ENCODE data around the gene RCN2.
"Not testable (repeated sequence)": the region's sequence is repeated elsewhere in the genome, so short reads cannot be mapped to it uniquely, and the experiment has no call there.

The RCN2 gene, protein sequence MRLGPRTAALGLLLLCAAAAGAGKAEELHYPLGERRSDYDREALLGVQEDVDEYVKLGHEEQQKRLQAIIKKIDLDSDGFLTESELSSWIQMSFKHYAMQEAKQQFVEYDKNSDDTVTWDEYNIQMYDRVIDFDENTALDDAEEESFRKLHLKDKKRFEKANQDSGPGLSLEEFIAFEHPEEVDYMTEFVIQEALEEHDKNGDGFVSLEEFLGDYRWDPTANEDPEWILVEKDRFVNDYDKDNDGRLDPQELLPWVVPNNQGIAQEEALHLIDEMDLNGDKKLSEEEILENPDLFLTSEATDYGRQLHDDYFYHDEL

DNA sequence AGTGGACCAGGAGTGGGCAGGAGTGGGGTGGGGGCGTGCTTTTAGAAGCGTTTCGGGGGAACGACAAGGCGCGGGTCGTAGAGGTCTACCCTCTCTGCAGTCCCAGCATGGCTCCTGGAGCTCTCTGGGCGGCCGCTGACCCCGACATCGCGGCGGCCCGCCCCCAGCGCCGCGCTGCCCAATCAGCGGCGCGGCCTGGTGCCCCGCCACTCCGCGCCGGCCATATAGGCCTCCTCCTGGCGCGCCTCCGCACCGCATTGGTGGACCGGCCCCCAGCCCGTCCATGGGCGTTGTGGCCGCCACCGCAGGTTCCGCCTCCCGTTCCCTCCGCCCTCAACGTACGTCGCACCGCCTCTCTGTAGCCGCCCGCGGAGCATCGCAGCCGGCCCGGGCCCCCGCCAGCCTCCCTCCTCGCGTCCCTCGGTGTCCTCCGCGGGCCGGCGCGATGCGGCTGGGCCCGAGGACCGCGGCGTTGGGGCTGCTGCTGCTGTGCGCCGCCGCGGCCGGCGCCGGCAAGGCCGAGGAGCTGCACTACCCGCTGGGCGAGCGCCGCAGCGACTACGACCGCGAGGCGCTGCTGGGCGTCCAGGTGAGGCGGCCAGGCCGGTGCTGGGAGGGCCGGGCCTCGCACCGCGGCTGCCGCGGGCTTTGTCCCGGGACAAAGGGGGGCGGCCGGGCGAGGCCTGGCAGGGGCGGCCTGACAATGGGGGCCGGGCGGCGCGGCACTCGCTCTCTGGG lies at the start of gene RCN2:
TSS of gene RCN2 (plus strand) at position 353 of the 738 bp plus-strand sequence. CDS start at position 446, 93 bp downstream.
- peak; percentile 96 for DNase-seq (ENCODE audit: low read depth, low spot score)

DNA sequence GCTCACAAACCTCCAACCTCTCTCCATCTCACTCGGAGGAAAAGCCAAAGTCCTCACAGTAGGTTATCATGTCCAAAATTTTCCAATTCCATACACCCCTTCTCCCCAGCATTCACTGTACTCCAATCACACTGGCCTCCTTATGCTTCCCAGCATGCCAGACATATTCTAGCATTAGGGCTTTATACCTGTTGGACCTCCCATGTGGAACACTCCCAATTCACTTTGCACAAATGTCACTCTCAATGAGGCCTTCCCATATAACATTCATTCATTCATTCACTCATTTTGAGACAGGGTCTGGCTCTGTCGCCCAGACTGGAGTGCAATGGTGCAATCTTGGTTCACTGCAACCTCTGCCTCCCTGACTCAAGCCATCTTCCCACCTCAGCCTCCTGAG lies 46.3 kb upstream of the RCN2 start:
- no peak for DNase-seq (ENCODE audit: low read depth, low spot score)

DNA sequence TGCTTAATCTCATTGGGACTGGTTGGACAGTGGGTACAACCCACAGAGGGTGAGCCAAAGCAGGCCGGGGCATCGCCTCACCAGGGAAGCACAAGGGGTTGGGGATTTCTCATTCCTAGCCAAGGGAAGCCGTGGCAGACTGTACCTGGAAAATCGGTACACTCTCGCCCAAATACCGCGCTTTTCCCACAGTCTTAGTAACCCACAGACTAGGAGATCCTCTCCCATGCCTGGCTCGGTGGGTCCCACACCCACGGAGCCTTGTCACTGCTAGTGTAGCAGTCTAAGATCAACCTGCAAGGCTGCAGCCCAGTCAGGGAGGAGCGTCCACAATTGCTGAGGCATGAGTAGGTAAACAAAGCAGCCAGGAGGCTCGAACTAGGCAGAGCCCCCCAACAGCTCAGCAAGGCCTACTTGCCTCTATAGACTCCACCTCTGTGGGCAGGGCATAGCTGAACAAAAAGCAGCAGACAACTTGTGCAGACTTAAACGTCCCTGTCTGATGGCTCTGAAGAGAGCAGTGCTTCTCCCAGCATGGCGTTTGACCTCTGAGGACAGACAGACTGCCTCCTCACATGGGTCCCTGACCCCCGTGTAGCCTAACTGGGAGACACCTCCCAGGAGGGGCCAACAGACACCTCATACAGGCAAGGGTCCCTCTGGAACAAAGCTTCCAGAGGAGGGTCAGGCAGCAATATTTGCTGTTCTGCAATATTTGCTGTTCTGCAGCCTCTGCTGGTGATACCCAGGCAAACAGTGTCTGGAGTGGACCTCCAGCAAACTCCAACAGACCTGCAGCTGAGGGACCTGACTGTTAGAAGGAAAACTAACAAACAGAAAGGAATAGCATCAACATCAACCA lies 44.0 kb upstream of the RCN2 start:
- not testable (repeated sequence) for DNase-seq (ENCODE audit: low read depth, low spot score)

DNA sequence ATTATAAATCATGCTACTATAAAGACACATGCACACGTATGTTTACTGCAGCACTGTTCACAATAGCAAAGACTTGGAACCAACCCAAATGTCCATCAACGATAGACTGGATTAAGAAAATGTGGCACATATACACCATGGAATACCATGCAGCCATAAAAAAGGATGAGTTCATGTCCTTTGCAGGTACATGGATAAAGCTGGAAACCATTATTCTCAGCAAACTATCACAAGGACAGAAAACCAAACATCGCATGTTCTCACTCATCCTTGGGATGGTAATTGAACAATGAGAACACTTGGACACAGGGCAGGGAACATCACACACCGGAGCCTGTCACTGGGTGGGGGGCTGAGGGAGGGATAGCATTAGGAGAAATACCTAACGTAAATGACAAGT lies 38.7 kb upstream of the RCN2 start:
- not testable (repeated sequence) for DNase-seq (ENCODE audit: low read depth, low spot score)

DNA sequence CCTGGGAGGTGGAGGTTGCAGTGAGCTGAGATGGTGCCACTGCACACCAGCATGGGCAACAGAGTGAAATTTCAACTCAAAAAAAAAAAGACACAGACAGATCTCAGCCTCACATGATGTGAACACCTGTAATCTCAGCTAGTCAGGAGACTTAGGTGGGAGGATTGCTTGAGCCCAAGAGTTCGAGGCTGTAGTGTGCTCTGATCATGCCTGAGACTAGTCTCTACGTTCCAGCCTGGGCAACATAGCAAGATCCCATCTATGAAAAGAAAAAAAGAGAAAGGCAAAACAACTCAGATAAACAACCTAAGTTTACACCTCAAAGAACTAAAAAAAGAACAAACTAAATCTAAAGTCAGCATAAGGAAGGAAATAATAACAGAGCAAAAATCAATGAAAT lies 37.4 kb upstream of the RCN2 start:
- no peak for DNase-seq (ENCODE audit: low read depth, low spot score)

DNA sequence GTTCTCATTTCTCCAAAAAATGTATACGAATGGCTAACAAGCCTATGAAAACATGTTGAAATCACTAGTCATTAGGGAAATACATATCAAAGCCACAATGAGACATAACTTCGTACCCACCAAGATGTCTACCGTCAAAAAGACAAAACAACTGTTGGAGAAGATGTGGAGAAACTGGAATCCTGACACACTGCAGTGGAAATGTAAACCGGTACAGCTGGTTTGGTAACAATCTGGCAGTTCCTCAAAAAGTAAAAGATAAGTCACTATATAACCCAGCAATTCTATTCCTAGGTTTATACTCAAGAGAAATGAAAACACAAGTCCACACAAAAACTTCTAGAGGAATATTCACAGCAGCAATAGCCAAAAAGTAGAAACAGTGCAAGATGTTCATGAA lies 33.4 kb upstream of the RCN2 start:
- no peak for DNase-seq (ENCODE audit: low read depth, low spot score)

DNA sequence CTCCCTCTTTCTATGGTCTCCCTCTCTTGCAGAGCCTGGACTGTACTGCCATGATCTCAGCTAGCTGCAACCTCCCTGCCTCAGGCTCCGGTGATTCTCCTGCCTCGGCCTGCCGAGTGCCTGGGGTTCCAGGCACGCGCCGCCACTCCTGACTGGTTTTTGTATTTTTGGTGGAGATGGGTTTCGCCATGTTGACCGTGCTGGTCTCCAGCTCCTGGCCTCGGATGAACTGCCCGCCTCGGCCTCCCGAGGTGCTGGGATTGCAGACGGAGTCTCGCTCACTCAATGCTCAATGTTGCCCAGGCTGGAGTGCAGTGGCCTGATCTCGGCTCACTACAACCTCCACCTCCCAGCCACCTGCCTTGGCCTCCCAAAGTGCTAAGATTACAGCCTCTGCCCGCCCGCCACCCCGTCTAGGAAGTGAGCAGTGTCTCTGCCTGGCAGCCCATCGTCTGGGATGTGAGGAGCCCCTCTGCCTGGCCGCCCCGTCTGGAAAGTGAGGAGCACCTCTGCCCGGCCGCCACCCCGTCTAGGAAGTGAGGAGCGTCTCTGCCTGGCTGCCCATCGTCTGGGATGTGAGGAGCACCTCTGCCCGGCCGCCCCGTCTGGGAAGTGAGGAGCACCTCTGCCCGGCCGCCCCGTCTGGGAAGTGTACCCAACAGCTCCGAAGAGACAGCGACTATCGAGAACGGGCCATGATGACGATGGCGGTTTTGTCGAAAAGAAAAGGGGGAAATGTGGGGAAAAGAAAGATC lies 32.2 kb upstream of the RCN2 start:
- not testable (repeated sequence) for DNase-seq (ENCODE audit: low read depth, low spot score)

DNA sequence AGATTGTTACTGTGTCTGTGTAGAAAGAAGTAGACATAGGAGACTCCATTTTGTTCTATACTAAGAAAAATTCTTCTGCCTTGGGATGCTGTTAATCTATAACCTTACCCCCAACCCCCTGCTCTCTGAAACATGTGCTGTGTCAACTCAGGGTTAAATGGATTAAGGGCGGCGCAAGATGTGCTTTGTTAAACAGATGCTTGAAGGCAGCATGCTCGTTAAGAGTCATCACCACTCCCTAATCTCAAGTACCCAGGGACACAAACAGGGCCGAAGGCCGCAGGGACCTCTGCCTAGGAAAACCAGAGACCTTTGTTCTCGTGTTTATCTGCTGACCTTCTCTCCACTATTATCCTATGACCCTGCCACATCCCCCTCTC lies 31.6 kb upstream of the RCN2 start:
- not testable (repeated sequence) for DNase-seq (ENCODE audit: low read depth, low spot score)

DNA sequence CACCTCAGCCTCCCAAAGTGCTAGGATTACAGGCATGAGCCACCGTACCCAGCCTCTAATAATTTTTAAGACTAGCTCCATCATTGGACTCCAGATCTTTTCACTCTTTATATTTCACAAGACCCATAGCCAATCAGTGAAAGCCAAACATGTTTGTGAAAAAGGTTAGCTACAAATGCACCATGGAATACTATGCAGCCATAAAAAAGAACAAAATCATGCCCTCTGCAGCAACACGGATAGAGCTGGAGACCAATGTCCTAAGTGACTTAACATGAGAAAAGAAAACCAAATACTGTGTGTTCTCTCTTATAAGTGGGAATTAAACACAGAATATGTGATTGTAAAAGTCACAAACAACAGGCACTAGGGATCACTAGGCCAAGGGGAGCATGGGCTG lies 29.6 kb upstream of the RCN2 start:
- no peak for DNase-seq (ENCODE audit: low read depth, low spot score)

DNA sequence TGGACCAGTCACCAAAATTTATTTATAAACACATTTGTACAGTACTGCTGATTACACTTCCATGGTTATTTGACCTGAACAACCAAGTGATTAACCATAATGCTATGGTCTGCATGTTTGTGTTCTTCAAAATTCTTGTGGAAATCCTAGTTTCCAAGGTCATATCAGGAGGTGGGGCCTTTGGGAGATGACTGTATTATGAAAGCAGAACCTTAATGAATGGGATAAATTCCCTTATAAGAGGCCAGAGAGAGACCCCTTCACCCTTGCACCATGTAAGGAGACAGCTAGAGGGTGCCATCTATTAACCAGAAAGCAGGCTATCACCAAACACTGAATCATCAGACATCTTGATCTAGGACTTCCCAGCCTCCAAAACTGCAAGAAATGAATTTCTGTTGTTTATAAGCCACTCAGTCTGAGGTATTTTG lies 28.3 kb upstream of the RCN2 start:
- DNase-seq (ENCODE audit: low read depth, low spot score): no peak

DNA sequence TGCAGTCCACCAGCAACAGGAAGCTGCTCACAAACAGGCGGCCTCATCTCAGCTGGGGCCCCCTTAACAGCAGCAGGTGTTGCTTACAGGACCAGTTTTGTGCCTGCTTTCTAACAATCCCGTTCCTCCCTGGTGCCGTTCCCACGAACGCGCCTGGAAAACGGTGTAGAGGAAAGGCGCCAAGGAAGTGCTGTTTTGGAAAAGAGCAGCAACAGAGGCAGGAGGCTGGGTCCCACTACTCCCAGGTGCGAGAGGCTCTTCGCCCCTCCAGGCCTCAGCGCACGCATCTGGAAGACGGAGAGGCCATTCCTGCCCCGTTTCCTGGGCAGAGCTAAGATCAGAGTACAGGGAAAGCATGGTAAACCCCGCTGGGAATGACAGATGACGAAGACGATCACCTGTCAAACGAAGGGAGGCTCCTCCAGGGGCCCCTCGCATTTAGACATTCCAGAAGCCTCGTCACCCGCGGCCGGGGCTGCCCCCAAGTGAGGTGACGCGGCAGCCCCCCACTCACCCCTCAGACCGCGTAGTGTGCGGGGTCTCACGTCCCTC lies 27.0 kb upstream of the RCN2 start:
- DNase-seq (ENCODE audit: low read depth, low spot score): peak; percentile 72

DNA sequence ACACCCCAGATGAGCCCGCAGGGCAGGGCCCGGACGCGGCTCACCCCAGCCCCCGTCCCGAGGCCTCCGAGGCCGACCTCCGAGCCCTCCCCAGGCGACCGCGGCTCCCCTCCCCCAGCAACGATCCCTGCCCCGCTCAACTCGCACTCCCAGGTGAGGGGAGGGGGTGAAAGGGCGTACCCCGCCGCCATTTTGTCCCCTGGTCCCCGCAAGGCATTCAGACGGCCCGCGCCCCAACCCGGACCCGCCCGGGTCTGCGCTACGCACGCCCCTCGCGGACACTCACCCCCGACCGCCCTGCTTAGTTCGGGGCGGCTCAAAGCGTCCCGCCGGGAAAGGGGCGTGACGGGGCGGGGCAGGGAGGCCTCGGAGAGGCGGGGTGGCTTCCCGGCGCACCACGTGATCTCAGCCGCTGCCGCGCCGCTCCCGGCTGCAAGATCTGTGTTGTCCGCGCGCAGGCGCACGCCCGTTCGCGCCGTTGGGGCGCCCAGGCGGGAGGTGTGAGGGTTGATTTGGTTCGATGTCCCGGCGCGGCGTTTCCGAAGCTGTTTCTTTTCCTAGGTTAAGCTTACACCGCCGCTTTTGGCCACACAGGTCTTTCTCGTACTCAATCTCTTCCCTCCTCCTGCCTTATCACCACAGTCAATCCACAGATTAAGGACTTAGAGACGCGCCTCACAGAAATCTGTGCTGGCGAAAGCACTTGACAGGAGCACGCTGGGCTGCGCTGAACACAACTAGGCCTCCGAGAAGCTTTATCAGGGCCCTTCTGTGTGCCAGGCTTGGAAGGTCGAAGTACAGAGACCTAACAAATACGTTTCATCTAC lies 26.3 kb upstream of the RCN2 start, which contains the start of gene SCAPER:
TSS of gene SCAPER (minus strand) at position 328 of the 827 bp plus-strand sequence. CDS start 21,523 bp downstream, outside the sequence.
- DNase-seq (ENCODE audit: low read depth, low spot score): peak; percentile 93

DNA sequence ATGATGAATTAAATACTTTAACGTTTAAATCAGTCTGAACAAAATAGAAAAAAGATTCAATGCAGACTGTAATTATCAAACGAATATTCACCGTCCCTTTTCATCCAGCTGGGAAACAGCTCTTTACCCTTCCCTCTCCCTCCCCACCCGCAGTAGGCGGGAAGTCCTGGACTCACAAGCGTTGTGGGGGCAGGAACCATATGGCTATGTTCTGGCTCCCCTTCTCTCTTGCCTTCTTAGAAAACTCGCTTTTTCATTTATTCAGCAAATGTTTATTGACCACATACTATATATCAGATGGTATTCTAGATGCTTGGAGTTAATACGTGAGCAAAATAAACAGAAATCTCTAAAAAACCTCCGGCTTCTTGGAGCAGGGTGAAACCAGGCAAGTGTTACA lies 25.7 kb upstream of the RCN2 start:
- no peak for DNase-seq (ENCODE audit: low read depth, low spot score)

DNA sequence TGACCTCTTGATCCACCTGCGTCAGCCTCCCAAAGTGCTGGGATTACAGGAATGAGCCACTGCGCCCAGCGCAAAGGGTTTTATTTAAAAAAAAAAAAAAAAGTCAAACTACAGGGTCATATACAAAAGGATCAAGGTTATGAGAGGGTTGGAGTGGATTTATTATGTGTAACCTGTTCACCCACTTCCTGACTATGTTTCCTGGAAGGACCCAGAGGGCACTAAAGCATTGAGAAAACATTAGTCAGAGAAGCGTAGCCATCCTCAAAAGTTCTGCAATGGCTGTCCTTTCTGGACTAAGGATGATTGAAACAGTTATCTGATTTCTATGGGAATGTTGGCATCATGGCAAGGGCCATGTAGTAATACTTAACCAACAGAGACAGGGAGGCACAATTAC lies 19.1 kb upstream of the RCN2 start:
- DNase-seq (ENCODE audit: low read depth, low spot score): no peak

DNA sequence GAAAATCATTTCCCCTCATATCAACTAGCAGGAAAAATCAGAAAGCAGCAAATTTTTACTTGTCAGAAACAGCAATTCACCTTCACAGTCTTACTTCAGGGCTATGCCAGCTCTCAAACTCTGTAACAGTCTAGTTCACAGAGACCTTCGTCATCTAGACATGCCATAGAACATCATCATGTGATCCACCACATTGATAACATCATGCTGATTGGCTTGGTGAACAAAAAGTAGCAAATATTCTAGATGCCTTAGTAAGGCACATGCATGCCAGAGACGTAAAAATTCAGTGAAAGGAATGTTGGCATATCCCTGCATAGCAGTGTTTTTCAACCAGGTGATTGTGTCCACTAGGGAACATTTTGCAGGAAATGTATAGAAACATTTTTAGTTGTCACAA lies 17.8 kb upstream of the RCN2 start:
- no peak for DNase-seq (ENCODE audit: low read depth, low spot score)

DNA sequence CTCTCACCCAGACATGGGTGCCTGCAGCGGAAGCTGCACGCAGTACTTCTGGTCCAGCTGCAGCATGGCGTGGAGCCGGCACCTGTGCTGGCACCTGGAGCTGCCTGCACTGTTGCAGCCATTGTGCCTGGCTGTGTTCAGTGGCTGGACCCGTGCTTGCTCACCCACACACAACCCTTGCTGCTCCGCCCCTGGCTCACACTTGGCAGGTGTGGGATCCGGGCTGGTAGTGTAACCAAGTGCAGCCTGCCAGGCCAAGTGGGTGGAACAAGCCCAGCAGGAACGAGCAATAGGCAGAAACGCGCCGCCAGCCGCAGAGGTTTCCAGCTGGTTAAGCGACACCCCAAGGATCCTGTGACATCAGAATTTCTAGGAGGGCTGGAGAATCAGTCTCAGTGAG lies 15.2 kb upstream of the RCN2 start:
- no peak for DNase-seq (ENCODE audit: low read depth, low spot score)

DNA sequence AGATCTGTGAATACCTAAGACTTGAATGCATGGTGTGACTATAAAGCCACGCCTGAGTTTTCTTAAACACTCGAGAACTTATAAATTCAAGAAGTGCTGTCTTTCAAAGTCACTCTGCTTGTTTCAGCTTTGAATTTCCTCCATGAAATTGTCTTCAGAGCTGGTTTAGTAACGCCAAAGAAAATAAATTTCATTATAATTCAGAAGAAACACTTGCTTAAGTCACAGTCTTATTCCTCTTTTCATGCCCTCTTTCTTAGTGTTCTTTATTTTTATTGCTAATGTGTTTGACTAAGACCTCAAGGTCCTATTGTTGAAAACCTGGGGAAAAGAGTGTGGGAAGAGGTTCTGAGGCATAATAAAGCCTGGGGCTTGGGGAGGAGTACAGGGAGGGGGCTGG lies 3.3 kb upstream of the RCN2 start:
- no peak for DNase-seq (ENCODE audit: low read depth, low spot score)

DNA sequence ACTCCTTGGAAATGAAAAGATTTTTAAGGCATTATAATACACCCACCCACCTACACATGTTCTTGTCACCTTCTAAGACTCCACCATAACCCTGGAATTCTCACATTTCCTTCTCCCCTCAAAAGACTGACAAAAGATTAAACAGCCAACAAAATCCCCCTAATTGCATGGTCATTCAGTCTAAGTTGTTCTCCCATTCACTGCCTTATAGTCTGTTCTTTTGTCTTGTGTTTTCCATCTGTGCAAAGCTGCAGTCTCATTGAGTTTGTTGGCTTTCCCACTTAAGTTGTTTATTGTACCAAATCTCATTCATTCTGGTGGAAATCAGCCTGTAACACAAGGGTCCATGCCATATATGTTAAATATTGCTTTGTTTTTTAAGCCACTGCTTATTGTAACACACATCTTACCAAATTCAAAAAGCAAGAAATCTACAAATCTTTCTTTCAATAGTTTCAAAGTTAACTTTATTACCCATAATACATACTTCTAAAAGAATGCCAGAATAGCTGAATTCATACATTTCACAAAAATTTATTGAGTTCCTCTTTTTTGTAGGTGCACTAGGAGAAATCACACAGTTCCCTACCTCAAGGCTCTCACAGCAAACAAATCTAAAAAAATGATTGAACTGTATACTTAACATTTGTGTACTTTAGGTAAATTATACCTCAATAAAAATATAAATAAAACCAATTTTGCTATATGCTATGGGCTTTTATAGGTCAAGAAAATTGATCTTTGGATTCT lies 2.4 kb upstream of the RCN2 start:
- DNase-seq (ENCODE audit: low read depth, low spot score): no peak

DNA sequence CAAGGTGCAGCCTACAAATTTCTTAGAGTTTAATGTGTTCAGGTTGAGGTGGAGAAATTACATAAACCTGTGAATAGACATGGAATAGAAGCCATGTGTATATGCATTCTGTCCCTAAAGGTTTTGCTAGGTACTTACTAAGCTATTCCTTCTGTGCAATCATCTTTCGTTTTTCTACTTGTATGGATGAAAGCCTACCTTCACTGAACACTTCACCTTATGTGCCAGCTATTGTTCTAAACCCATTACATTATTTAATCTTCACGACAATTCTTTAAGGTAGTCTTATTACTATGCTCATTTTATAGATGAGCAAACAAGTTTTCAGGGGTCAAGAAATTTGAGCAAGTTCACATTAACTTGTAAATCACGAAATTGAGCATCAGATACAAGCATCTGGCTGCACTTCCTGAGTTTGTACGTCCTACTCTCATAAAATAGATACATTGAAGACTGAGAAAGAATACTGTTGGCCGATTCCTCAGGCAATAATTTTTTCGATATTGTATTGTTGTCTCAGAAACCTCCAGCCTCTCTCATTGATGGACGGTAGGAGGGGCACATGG lies 635 bp upstream of the RCN2 start:
- DNase-seq (ENCODE audit: low read depth, low spot score): no peak
